ENCODE results near the gene ANXA2. TPM values are rescaled to one million over a fixed set of nuclear protein-coding genes. Genes with fewer than 3 reads are reported as not detected.
A peak's percentile ranks its signal among the peaks of the same experiment; 100 is the strongest.
"Not testable (repeated sequence)": the region's sequence is repeated elsewhere in the genome, so short reads cannot be mapped to it uniquely, and the experiment has no call there.

ANXA2 gene
- total RNA-seq, 1 donor from 2014 or later = 925 TPM

DNA sequence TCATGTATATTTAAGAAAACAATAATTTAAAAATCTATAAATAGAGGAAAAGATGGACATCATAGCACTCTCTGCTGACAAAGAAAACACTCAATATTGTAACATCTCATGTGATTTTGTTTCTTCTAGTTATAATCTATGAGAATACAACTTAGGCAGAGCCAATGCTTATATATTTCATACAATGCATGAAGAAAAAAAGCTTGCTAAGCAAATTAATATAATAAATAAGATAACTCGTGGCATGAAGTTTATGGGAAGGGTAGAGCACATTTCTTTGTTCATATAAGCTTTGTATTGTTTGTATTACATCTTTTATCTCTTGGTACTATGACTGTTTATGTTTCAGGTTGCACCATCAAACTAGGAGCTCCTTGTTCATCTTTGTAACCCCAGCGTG is 7.6 kb upstream of the ANXA2 start:
- Mint-ChIP-seq H3K36me3 (ENCODE audit: unreplicated experiment) (no peaks in the 10 kb centered on the region), H3K9me3 (ENCODE audit: unreplicated experiment) (no peaks in the 10 kb centered on the region), H3K27me3 (ENCODE audit: unreplicated experiment) (peaks cover 4% of the 10 kb centered on the region), H3K27ac (ENCODE audit: unreplicated experiment) (no peak overlapping the region), H3K4me3 (ENCODE audit: unreplicated experiment) (no peak overlapping the region), H3K4me1 (ENCODE audit: low read depth, unreplicated experiment) (peaks cover 7% of the 10 kb centered on the region)
- no peak for DNase-seq
- TF ChIP-seq, protein P1, sequence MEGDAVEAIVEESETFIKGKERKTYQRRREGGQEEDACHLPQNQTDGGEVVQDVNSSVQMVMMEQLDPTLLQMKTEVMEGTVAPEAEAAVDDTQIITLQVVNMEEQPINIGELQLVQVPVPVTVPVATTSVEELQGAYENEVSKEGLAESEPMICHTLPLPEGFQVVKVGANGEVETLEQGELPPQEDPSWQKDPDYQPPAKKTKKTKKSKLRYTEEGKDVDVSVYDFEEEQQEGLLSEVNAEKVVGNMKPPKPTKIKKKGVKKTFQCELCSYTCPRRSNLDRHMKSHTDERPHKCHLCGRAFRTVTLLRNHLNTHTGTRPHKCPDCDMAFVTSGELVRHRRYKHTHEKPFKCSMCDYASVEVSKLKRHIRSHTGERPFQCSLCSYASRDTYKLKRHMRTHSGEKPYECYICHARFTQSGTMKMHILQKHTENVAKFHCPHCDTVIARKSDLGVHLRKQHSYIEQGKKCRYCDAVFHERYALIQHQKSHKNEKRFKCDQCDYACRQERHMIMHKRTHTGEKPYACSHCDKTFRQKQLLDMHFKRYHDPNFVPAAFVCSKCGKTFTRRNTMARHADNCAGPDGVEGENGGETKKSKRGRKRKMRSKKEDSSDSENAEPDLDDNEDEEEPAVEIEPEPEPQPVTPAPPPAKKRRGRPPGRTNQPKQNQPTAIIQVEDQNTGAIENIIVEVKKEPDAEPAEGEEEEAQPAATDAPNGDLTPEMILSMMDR (IDR thresholded peaks at IDR 0.05; ENCODE audit: partially characterized antibody, unreplicated experiment) = no peak

DNA sequence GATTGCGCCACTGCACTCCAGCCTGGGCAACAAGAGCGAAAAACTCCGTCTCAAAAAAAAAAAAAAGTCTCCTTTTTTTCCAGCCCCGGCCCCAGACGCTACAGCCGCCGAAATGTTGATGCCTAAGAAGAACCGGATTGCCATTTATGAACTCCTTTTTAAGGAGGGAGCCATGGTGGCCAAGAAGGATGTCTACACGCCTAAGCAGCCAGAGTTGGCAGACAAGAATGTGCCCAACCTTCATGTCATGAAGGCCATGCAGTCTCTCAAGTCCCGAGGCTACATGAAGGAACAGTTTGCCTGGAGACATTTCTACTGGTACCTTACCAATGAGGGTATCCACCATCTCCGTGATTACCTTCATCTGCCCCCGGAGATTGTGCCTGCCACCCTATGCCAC is 6.6 kb upstream of the ANXA2 start:
- not testable (repeated sequence) for H3K27me3 Mint-ChIP-seq (ENCODE audit: unreplicated experiment)

DNA sequence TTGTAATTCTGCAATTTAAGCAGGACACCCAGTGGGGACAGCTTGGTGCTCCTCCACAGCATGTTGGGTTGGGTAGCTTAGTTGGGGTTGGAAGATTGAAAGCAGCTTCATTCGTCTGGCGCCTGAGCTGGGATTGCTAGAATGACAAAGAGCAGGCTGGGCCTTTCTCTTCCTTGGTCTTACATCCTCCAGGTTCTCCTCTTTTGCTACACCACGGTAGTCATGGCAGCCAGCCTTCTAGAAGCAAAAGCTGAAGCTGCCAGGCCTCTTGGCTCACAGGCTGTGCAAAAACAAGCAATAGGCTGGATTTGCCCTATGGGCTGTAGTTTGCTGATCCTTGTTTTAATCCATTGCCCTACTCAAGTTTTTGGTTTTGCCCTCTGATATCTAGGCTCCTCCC is 3.2 kb upstream of the ANXA2 start:
- Mint-ChIP-seq H3K36me3 (ENCODE audit: unreplicated experiment) (peaks cover 12% of the 10 kb centered on the region), H3K4me3 (ENCODE audit: unreplicated experiment) (no peak overlapping the region)

More for the DNA sequence above, 6.6 kb upstream of the ANXA2 start:
- H3K36me3 Mint-ChIP-seq (ENCODE audit: unreplicated experiment); H3K27ac Mint-ChIP-seq (ENCODE audit: unreplicated experiment); H3K4me1 Mint-ChIP-seq (ENCODE audit: low read depth, unreplicated experiment); H3K9me3 Mint-ChIP-seq (ENCODE audit: unreplicated experiment); H3K4me3 Mint-ChIP-seq (ENCODE audit: unreplicated experiment); DNase-seq: not testable (repeated sequence)

GRCh38 chr15:60399931-60400330 is 2.1 kb upstream of the ANXA2 start:
- no peak for DNase-seq
- H3K27me3 Mint-ChIP-seq (ENCODE audit: unreplicated experiment) = peaks cover 21% of the 10 kb centered on the region
- no peak overlapping the region for H3K27ac Mint-ChIP-seq (ENCODE audit: unreplicated experiment)
- peaks cover 26% of the 10 kb centered on the region for H3K9me3 Mint-ChIP-seq (ENCODE audit: unreplicated experiment)
- H3K4me1 Mint-ChIP-seq (ENCODE audit: low read depth, unreplicated experiment) = peaks cover 29% of the 10 kb centered on the region
- H3K4me3 Mint-ChIP-seq (ENCODE audit: unreplicated experiment) = no peak overlapping the region
- H3K36me3 Mint-ChIP-seq (ENCODE audit: unreplicated experiment) = peaks cover 18% of the 10 kb centered on the region
- TF ChIP-seq, protein P1 (IDR thresholded peaks at IDR 0.05; ENCODE audit: partially characterized antibody, unreplicated experiment) = no peak

More for the DNA sequence above, 3.2 kb upstream of the ANXA2 start:
- Mint-ChIP-seq H3K4me1 (ENCODE audit: low read depth, unreplicated experiment) (peaks cover 19% of the 10 kb centered on the region), H3K27me3 (ENCODE audit: unreplicated experiment) (peaks cover 21% of the 10 kb centered on the region), H3K27ac (ENCODE audit: unreplicated experiment) (no peak overlapping the region), H3K9me3 (ENCODE audit: unreplicated experiment) (peaks cover 26% of the 10 kb centered on the region)
- DNase-seq = no peak
- TF ChIP-seq, protein P1 (IDR thresholded peaks at IDR 0.05; ENCODE audit: partially characterized antibody, unreplicated experiment) = no peak

DNA sequence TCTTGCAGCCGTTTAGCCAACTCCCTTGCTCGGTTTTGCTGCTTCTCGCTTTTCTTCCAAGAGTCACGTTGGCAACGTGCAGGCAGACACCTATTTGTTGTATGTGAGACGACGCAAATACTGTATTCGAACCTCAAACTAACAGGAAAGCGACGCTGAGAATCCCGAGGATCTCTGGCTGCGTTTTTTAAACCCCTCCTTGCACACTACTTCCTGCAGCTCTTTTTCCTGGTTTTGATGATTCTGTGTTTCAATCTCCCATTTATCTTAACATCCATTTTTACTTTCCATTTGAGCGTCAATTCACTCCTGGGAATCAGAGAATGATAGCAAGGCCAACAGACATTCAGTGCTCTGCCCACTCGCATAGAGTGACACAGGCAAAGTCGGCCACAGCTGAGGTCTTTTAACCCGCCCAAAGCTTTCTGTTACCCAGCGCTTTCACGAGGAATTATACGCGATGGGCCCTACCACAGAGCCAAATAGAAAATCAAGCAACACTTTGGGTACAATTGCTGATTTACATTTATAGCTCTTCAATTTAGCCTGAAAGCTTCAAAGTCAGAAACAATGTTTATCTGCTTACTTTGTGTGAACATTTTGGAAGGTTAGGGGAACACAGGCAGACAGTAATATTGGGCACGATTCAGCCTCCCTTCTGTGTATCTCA is 1.6 kb upstream of the ANXA2 start:
- peaks cover 19% of the 10 kb centered on the region for H3K36me3 Mint-ChIP-seq (ENCODE audit: unreplicated experiment)
- DNase-seq = no peak
- peak overlapping the region; percentile 97 for H3K27ac Mint-ChIP-seq (ENCODE audit: unreplicated experiment)
- H3K4me1 Mint-ChIP-seq (ENCODE audit: low read depth, unreplicated experiment) = peaks cover 35% of the 10 kb centered on the region
- H3K4me3 Mint-ChIP-seq (ENCODE audit: unreplicated experiment) = peak overlapping the region; percentile 93
- H3K9me3 Mint-ChIP-seq (ENCODE audit: unreplicated experiment) = peaks cover 26% of the 10 kb centered on the region
- TF ChIP-seq, protein P1 (IDR thresholded peaks at IDR 0.05; ENCODE audit: partially characterized antibody, unreplicated experiment) = no peak
- H3K27me3 Mint-ChIP-seq (ENCODE audit: unreplicated experiment) = peaks cover 22% of the 10 kb centered on the region
